AG04450 (cell line): Measurements from ENCODE around the gene MCU. TPM values are rescaled to one million over a fixed set of nuclear protein-coding genes. Genes with fewer than 3 reads are reported as not detected.

Source experiments
- CTCF ChIA-PET: fragments of 300-600, 350-600 bp; formaldehyde crosslinking; extraction: SDS; loops from one replicate; lab custom pipeline; 2022; ENCODE audit warnings: antibody characterized with exemption, inconsistent platforms; lab: Charles Lee
- POLR2A ChIA-PET: fragments of 350-600 bp; formaldehyde crosslinking; extraction: SDS; loops from one replicate; lab custom pipeline; 2021; ENCODE audit warnings: antibody characterized with exemption, inconsistent platforms; lab: Yijun Ruan, JAX
- DNase-seq: peaks from one replicate; pipeline ENCODE4 v3.0.0-alpha.2; 2011; ENCODE audit warnings: low read depth, low spot score
- H3K27ac ChIP-seq: one replicate; pipeline ENCODE4 v1.5.1; 2012; ENCODE audit warnings: low read depth, low read length, control low read depth
- H3K27me3 ChIP-seq: one replicate; pipeline ENCODE4 v1.6.0; 2012; ENCODE audit warnings: low read length; ENCODE audit not compliant: control insufficient read depth, insufficient read depth
- H3K4me3 ChIP-seq: 2 replicates; pipeline ENCODE4 v1.5.1; 2011; ENCODE audit warnings: mild to moderate bottlenecking, low read depth, low read length, control low read depth
- H3K9me3 ChIP-seq: 2 replicates; pipeline ENCODE4 v1.5.1; 2012; ENCODE audit warnings: low read length; ENCODE audit not compliant: control insufficient read depth, insufficient read depth
- CTCF ChIP-seq: IDR thresholded peaks from 2 replicates; pipeline ENCODE4 v1.5.1; 2011; ENCODE audit warnings: low read depth, low read length, control low read depth, inconsistent platforms
- polyA plus RNA-seq: library from polyadenylated mRNA; depleted of rRNA; stranded (reverse); fragments of >200 nt; gene quantifications from 2 replicates; pipeline ENCODE4 v1.2.3, GENCODE V29; 2011

MCU gene
- polyA plus RNA-seq, 1 experiment: 104 TPM

- CTCF ChIA-PET: no interaction called here
- no peak for DNase-seq
- POLR2A ChIA-PET: no interaction called here
- TF ChIP-seq CTCF: no peak
- H3K9me3 ChIP-seq: no peaks in the 10 kb centered on the region
- H3K27ac ChIP-seq: no peak overlapping the region
- no peaks in the 10 kb centered on the region for H3K27me3 ChIP-seq
- no peak overlapping the region for H3K4me3 ChIP-seq
These were observed 122.3 kb downstream of the MCU start for GRCh38 chr10:72814099-72814790.

GRCh38 chr10:72816565-72816964, 124.6 kb downstream of the MCU start:
- CTCF ChIA-PET: no interaction called here
- H3K9me3 ChIP-seq: no peaks in the 10 kb centered on the region
- POLR2A ChIA-PET: no interaction called here
- H3K27me3 ChIP-seq: no peaks in the 10 kb centered on the region
- H3K4me3 ChIP-seq: no peak overlapping the region
- DNase-seq: no peak
- no peak for TF ChIP-seq CTCF
- no peak overlapping the region for H3K27ac ChIP-seq

GRCh38 chr10:72818076-72818475, 126.1 kb downstream of the MCU start:
- Histone ChIP-seq H3K27ac (no peak overlapping the region), H3K9me3 (peaks cover 2% of the 10 kb centered on the region; the same call in 1 of the 2 replicates), H3K4me3 (no peak overlapping the region), H3K27me3 (no peaks in the 10 kb centered on the region)
- no peak for DNase-seq
- CTCF ChIA-PET: no interaction called here
- no peak for TF ChIP-seq CTCF
- POLR2A ChIA-PET: no interaction called here

GRCh38 chr10:72819053-72819452, 127.1 kb downstream of the MCU start:
- Histone ChIP-seq H3K27ac (no peak overlapping the region), H3K9me3 (peaks cover 2% of the 10 kb centered on the region; the same call in 1 of the 2 replicates), H3K4me3 (no peak overlapping the region), H3K27me3 (no peaks in the 10 kb centered on the region)
- TF ChIP-seq CTCF: no peak
- DNase-seq: no peak
- CTCF ChIA-PET: no interaction called here
- POLR2A ChIA-PET: interaction anchor here (0.5 kb wide), 1 partner anchor 290 kb away, joined by 3 read pairs; no protein-coding TSS in a partner anchor

- Histone ChIP-seq H3K9me3 (peaks cover 2% of the 10 kb centered on the region; the same call in 1 of the 2 replicates), H3K4me3 (no peak overlapping the region), H3K27ac (no peak overlapping the region), H3K27me3 (no peaks in the 10 kb centered on the region)
- CTCF ChIA-PET: no interaction called here
- POLR2A ChIA-PET: no interaction called here
- no peak for DNase-seq
- TF ChIP-seq CTCF: no peak
These were observed 129.7 kb downstream of the MCU start for GRCh38 chr10:72821606-72822005.
